ENCODE data around the gene MAP3K14.

Gene MAP3K14

DNA sequence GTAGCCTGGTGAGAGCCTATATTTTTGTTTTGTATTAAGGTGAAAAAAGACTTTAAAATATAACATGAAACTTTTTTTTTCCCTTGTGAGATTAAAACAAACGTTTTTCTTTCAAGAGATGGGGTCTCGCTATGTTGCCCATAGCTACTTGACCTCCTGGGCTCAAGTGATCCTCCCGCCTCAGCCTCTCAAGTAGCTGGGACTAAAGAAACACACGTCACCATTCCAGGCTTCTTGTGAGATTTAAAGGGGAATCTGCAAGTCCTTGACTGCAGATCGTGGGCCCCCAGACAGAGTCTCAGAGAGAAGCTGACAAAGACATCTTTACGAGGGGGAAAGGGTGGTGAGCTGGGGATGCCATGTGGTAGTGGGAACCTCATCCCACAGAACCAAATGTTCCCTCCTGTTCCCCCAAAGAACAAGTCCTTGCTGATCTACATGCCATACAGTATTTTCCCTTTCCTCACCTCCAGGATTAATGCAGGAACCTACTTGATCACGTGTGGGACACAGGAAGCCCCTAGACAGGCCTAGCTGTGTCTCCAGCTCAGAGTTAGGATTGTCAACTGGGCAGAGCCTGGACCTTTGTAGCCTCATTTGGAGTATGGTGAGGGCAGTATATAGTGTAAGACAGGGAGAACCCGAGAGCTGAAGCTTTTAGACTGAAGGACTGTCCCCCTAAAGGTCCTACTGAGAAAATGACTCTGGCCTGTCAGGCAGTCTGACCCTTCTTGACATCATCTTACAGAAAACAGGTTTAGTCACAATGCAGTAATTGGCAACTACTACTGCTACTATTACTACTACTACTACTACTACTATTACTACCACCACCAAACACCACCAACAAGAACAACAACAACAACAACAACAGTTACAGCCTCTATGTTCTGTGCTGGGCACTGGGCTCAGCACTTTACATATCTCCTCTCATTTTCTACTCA lies 4.1 kb downstream of the MAP3K14 start:
- no peak overlapping the region for H3K4me3 ChIP-seq (ENCODE audit: low read depth, low read length)
- peaks cover 6% of the 10 kb centered on the region for H3K4me1 ChIP-seq (ENCODE audit: control insufficient read depth, insufficient read depth, low read length)
- no peak overlapping the region for H3K9ac ChIP-seq (ENCODE audit: low read depth, low read length)
- no peaks in the 10 kb centered on the region for H3K9me3 ChIP-seq (ENCODE audit: control insufficient read depth, insufficient read depth, low read length)
- H3K27me3 ChIP-seq (ENCODE audit: control insufficient read depth, insufficient read depth, low read length) = peaks cover 7% of the 10 kb centered on the region
- H3K36me3 ChIP-seq (ENCODE audit: control insufficient read depth, insufficient read depth, low read length) = no peaks in the 10 kb centered on the region

DNA sequence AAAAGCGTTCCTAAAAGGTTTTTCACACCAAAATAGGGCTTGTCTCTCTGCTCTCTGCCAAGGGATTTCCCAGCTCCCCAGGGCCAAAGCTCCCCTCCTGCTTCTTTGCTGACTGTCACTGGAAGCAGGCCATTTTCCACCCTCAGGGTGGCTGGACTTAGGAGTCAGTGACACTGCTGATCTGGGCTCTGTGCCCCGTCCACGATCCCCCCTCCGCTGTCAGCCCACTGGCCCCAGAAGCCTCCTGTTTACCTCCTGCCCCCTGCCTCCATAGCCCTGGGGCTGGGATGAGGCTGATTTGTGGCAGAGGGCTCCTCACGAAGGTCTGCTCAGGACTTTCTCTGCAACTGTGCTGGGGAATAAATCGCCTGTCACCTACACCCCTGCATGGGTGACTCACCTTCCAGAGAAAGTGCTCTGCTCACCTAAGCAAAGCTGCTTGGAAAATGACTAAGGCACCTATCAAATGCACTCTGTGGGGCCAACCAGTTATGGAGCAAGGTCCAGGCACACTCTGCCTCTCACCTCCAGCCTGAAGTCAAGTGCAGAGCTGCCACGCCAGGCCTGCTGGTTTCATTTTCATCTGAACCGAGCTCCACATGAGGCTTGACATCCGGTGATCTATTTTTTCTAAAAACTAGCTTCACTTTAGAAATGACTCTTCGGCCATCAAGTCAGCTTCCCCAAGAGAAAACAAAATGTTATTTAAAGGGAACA lies 4.9 kb downstream of the MAP3K14 start:
- Histone ChIP-seq H3K36me3 (ENCODE audit: control insufficient read depth, insufficient read depth, low read length) (no peaks in the 10 kb centered on the region), H3K4me1 (ENCODE audit: control insufficient read depth, insufficient read depth, low read length) (peaks cover 4% of the 10 kb centered on the region), H3K9me3 (ENCODE audit: control insufficient read depth, insufficient read depth, low read length) (no peaks in the 10 kb centered on the region), H3K4me3 (ENCODE audit: low read depth, low read length) (no peak overlapping the region), H3K9ac (ENCODE audit: low read depth, low read length) (no peak overlapping the region), H3K27me3 (ENCODE audit: control insufficient read depth, insufficient read depth, low read length) (peaks cover 7% of the 10 kb centered on the region)

DNA sequence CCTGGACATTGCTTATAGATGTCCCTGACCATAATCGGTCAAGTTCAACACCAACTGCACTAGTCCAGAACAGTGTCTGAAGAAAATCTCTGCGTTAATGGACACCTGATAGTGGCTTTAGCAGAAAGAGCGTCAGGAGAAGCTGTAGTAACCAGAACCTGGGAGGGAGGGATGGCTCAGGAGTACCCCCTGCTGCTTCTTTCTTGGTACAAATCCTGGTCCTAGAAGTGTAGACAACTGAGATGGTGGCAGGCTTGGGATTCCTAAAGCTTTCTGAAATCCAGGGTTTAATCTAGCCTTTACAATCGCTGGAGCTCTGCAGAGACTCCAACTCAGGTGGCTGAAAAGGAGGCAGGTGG lies 5.4 kb downstream of the MAP3K14 start:
- no peak overlapping the region for H3K9ac ChIP-seq (ENCODE audit: low read depth, low read length)
- H3K9me3 ChIP-seq (ENCODE audit: control insufficient read depth, insufficient read depth, low read length) = no peaks in the 10 kb centered on the region
- H3K4me3 ChIP-seq (ENCODE audit: low read depth, low read length) = no peak overlapping the region
- peaks cover 7% of the 10 kb centered on the region for H3K27me3 ChIP-seq (ENCODE audit: control insufficient read depth, insufficient read depth, low read length)
- no peaks in the 10 kb centered on the region for H3K36me3 ChIP-seq (ENCODE audit: control insufficient read depth, insufficient read depth, low read length)
- peaks cover 4% of the 10 kb centered on the region for H3K4me1 ChIP-seq (ENCODE audit: control insufficient read depth, insufficient read depth, low read length)

DNA sequence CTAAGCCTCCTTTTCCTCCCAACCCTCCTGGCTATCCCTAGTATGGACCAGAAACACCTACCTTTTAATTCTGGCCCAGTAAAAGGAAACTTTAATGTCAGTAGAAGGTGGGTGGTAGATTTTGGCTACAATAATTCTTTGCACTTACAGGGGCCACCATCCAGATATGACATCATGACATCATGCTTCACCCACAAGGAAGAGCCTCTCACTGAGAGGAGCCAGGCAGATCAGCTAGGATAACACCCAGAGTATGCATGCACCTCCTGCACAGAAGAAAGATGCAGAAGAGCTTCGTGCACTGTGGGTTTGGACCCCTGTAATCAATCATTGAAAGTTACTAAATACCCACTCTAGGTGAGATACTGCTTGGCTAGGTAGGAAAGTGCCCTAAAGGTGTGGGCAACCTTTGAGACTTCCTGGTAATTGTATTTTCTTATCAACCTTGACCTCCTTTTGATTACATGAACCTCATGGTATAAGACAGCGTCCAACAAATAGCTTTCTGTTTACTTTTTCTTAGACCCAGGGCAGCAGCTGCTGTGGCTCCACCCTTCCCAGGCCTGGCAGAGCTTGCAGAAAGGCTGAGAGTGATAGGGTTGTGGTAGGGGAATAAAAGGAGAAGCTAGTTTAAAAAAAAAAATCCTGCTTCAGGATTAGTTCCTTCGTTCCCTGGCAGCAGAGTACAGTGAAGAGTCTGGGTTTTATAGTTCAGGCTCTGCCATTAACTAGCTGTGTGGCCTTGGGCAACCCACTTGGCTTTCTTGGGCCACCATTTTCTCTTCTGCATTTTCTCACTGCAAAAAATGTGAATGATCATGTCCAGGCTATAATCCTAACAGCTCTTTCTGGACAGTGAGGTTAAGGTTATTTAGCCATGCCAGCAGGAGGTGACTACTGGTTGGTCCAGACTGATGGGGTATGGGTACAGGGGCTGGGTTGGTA lies 6.2 kb downstream of the MAP3K14 start:
- peaks cover 1% of the 10 kb centered on the region for H3K4me1 ChIP-seq (ENCODE audit: control insufficient read depth, insufficient read depth, low read length)
- H3K27me3 ChIP-seq (ENCODE audit: control insufficient read depth, insufficient read depth, low read length) = peaks cover 6% of the 10 kb centered on the region
- H3K9ac ChIP-seq (ENCODE audit: low read depth, low read length) = no peak overlapping the region
- H3K36me3 ChIP-seq (ENCODE audit: control insufficient read depth, insufficient read depth, low read length) = no peaks in the 10 kb centered on the region
- H3K9me3 ChIP-seq (ENCODE audit: control insufficient read depth, insufficient read depth, low read length) = no peaks in the 10 kb centered on the region
- H3K4me3 ChIP-seq (ENCODE audit: low read depth, low read length) = no peak overlapping the region

DNA sequence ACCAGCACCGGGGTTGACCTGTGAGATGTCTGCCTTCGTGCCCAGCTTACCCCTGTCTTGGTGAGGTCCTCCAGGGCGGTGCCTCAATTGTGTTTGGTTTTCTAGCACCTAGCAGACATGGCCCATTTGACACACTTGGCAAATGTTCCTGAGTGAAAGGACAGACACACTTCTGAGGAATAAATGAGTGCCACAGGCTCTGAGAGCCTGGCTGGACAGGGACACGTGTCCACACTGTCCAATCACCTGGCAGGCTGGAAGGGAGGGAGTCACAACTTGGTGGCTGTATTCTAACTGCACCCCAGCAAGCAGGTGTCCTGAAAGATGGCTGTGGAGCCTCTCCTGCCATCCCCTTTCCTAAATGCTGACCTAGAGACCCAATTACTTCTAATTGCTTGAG lies 7.4 kb downstream of the MAP3K14 start:
- Histone ChIP-seq H3K9ac (ENCODE audit: low read depth, low read length) (no peak overlapping the region), H3K9me3 (ENCODE audit: control insufficient read depth, insufficient read depth, low read length) (no peaks in the 10 kb centered on the region), H3K4me3 (ENCODE audit: low read depth, low read length) (no peak overlapping the region), H3K4me1 (ENCODE audit: control insufficient read depth, insufficient read depth, low read length) (no peaks in the 10 kb centered on the region), H3K27me3 (ENCODE audit: control insufficient read depth, insufficient read depth, low read length) (no peaks in the 10 kb centered on the region), H3K36me3 (ENCODE audit: control insufficient read depth, insufficient read depth, low read length) (no peaks in the 10 kb centered on the region)

DNA sequence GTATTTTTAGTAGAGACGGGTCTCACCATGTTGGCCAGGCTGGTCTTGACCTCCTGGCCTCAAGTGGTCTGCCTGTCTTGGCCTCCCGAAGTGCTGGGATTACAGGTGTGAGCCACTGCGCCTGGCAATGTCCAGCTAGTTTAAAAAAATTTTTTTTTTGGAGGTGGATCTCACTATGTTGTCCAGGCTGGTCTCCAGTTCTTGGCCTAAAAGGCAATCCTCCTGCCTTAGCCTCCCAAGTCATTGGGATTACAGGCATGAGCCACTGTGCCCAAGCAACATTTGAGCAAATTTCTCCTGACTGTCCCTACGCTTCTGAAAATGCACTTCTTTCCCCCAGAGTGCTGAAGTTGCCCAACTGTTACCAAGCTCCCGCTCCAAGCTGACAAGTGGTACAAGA lies 8.0 kb downstream of the MAP3K14 start:
- Histone ChIP-seq H3K36me3 (ENCODE audit: control insufficient read depth, insufficient read depth, low read length) (no peaks in the 10 kb centered on the region), H3K9me3 (ENCODE audit: control insufficient read depth, insufficient read depth, low read length) (no peaks in the 10 kb centered on the region), H3K27me3 (ENCODE audit: control insufficient read depth, insufficient read depth, low read length) (no peaks in the 10 kb centered on the region), H3K4me3 (ENCODE audit: low read depth, low read length) (no peak overlapping the region), H3K4me1 (ENCODE audit: control insufficient read depth, insufficient read depth, low read length) (no peaks in the 10 kb centered on the region), H3K9ac (ENCODE audit: low read depth, low read length) (no peak overlapping the region)

DNA sequence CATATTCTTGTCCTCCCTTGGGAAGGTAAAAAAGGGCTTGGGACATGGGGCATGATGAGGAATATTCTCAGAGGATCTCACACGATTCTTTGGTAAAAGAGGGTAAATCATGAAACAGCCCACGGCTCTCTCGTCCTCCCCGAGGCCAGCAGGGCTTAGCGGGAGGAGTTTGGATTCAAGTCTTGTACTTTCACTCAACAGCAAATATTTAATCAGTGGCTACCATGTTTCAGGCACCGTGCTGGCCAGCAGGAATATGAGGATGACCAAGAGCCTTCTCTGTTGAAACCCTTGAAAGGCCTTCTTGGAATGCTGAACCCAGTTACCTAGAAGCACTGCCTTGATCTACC lies 8.8 kb downstream of the MAP3K14 start:
- Histone ChIP-seq H3K36me3 (ENCODE audit: control insufficient read depth, insufficient read depth, low read length) (no peaks in the 10 kb centered on the region), H3K4me3 (ENCODE audit: low read depth, low read length) (no peak overlapping the region), H3K4me1 (ENCODE audit: control insufficient read depth, insufficient read depth, low read length) (no peaks in the 10 kb centered on the region), H3K9me3 (ENCODE audit: control insufficient read depth, insufficient read depth, low read length) (no peaks in the 10 kb centered on the region), H3K9ac (ENCODE audit: low read depth, low read length) (no peak overlapping the region), H3K27me3 (ENCODE audit: control insufficient read depth, insufficient read depth, low read length) (no peaks in the 10 kb centered on the region)

DNA sequence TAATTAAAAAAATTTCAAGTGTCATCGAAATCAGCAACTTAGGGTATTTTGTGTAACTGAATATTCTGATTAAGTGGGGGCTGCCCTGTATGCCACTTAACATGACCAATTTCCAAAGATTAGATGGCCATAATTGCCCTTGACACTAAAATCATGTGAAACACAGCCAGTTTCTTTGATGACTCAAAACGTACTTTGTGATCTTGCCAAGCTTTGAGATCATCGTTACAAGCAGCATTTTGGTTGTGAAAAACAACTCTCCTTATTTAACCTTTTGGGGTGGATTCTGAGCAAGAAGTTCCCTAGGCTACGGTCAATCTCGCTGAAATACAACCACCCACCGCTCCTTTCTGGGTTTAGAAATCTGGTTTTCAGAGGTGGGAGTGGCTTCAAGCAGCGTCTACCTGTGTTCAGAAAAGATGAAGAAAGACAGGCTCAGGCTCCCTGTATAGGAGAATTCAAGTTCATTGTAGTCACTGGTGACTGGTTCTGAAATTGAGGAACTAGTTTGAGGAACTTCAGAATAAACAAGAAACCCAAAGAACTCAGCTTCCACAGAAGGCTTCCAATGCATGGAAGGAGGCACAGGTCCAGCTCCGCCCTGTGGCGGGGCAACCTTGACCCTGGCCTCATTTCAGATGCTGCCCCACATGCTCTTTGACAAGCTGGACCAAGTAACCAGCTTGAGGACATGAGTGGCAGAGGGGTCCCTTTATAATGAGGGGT lies 9.4 kb downstream of the MAP3K14 start:
- Histone ChIP-seq H3K9ac (ENCODE audit: low read depth, low read length) (no peak overlapping the region), H3K9me3 (ENCODE audit: control insufficient read depth, insufficient read depth, low read length) (no peaks in the 10 kb centered on the region), H3K27me3 (ENCODE audit: control insufficient read depth, insufficient read depth, low read length) (no peaks in the 10 kb centered on the region), H3K4me3 (ENCODE audit: low read depth, low read length) (no peak overlapping the region), H3K4me1 (ENCODE audit: control insufficient read depth, insufficient read depth, low read length) (no peaks in the 10 kb centered on the region), H3K36me3 (ENCODE audit: control insufficient read depth, insufficient read depth, low read length) (no peaks in the 10 kb centered on the region)

DNA sequence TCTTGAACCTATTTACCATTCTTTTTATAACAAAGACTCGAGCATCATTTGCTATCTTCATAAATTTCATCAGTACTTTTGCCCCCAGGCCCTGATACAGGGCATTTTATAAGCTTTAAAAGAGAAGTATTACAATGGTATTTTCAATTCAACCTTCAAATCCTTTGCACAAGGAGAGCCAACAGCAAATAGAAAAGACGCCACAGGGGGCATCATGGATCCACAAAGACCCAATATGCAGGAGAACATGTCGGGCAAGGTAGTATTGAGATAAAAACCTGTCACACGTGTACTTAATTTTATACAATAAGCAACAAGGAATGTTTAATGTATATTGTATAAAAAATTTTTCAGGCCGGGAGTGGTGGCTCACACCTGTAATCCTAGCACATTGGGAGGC lies 10.2 kb downstream of the MAP3K14 start:
- no peak overlapping the region for H3K9ac ChIP-seq (ENCODE audit: low read depth, low read length)
- H3K9me3 ChIP-seq (ENCODE audit: control insufficient read depth, insufficient read depth, low read length) = no peaks in the 10 kb centered on the region
- no peaks in the 10 kb centered on the region for H3K27me3 ChIP-seq (ENCODE audit: control insufficient read depth, insufficient read depth, low read length)
- H3K36me3 ChIP-seq (ENCODE audit: control insufficient read depth, insufficient read depth, low read length) = no peaks in the 10 kb centered on the region
- no peaks in the 10 kb centered on the region for H3K4me1 ChIP-seq (ENCODE audit: control insufficient read depth, insufficient read depth, low read length)
- no peak overlapping the region for H3K4me3 ChIP-seq (ENCODE audit: low read depth, low read length)

DNA sequence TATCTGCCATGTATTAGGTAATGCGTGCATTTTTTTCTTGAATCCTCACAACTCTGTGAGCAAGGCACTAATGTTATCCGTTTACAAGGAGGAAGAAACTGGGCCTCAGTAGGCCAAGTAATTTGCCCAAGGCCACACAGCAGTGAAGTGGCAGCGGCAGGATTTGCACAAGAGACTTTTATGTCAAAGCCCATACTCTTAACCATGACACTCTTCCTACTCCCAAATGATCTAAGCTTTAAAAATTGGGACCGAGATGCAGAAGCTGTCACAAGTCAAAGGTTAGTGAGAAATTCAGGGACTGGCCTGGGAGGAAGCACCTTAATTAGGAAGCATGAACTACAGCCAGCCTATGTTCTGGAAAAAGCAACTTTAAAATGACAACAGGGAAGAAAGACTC lies 10.7 kb downstream of the MAP3K14 start:
- Histone ChIP-seq H3K4me3 (ENCODE audit: low read depth, low read length) (no peak overlapping the region), H3K27me3 (ENCODE audit: control insufficient read depth, insufficient read depth, low read length) (no peaks in the 10 kb centered on the region), H3K9ac (ENCODE audit: low read depth, low read length) (no peak overlapping the region), H3K4me1 (ENCODE audit: control insufficient read depth, insufficient read depth, low read length) (no peaks in the 10 kb centered on the region), H3K36me3 (ENCODE audit: control insufficient read depth, insufficient read depth, low read length) (no peaks in the 10 kb centered on the region), H3K9me3 (ENCODE audit: control insufficient read depth, insufficient read depth, low read length) (no peaks in the 10 kb centered on the region)

DNA sequence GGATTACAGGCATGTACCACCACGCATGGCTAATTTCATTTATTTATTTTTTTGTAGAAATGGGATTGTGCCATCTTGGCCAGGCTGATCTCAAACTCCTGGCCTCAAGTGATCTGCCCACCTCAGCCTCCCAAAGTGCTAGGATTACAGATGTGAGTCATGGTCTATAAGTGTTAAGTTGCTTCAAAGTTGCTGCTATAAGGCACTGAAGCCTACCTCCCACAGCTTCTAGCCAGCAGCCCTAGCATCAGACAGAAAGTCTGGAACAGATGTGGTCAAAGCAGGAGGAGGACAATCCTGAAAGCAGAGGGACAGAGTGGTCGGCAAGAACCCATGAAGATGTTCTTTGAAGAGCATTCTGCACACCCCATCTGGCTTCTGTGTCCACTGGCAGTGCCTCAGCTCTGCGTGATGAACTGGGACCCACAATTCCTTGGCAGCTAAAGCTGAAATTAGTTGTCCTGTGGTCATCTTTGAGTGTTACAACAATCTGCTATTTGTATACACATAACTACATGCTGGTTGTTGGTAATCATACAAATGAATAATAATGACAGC lies 11.2 kb downstream of the MAP3K14 start:
- no peaks in the 10 kb centered on the region for H3K27me3 ChIP-seq (ENCODE audit: control insufficient read depth, insufficient read depth, low read length)
- no peaks in the 10 kb centered on the region for H3K4me1 ChIP-seq (ENCODE audit: control insufficient read depth, insufficient read depth, low read length)
- no peak overlapping the region for H3K4me3 ChIP-seq (ENCODE audit: low read depth, low read length)
- H3K9me3 ChIP-seq (ENCODE audit: control insufficient read depth, insufficient read depth, low read length) = no peaks in the 10 kb centered on the region
- H3K9ac ChIP-seq (ENCODE audit: low read depth, low read length) = no peak overlapping the region
- no peaks in the 10 kb centered on the region for H3K36me3 ChIP-seq (ENCODE audit: control insufficient read depth, insufficient read depth, low read length)
